GM18499 (cell line): ENCODE data around the gene PDZRN3.

Source experiments
- ATAC-seq: cut with Tn5 transposase; IDR thresholded peaks from one replicate; pipeline ENCODE4 v1.9.1; 2021; ENCODE audit warnings: moderate number of reproducible peaks; ENCODE audit not compliant: insufficient read depth, unreplicated experiment

PDZRN3 gene

GRCh38 chr3:73624017-73624820, 522 bp downstream of the PDZRN3 start:
- ATAC-seq, result no peak

GRCh38 chr3:73623346-73623745, 1.4 kb downstream of the PDZRN3 start:
- no peak for ATAC-seq

GRCh38 chr3:73622091-73622805, 2.5 kb downstream of the PDZRN3 start:
- no peak for ATAC-seq

GRCh38 chr3:73621388-73621787, 3.4 kb downstream of the PDZRN3 start:
- no peak for ATAC-seq

GRCh38 chr3:73618461-73618860, 6.3 kb downstream of the PDZRN3 start:
- no peak for ATAC-seq

DNA sequence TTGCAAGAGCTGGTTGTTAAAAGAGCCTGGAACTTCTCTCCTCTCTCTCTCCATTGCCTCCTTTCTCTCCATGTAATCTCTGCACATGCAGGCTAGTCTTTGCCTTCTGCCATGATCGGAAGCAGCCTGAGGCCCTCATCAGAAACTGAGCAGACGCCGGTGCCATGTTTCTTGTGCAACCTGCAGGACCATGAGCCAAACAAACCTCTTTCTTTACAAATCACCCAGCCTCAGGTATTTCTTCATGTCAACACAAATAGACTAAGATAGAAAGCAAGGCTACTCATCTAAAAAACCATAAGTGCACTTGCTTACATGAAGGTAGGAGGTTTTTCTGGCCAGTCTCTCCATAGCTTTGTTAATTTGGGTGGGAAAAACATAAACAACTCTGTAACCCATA, 8.7 kb downstream of the PDZRN3 start:
- no peak for ATAC-seq

GRCh38 chr3:73614419-73614818, 10.3 kb downstream of the PDZRN3 start:
- ATAC-seq, result no peak

- no peak for ATAC-seq
These were observed 13.6 kb downstream of the PDZRN3 start for GRCh38 chr3:73611176-73611575.

DNA sequence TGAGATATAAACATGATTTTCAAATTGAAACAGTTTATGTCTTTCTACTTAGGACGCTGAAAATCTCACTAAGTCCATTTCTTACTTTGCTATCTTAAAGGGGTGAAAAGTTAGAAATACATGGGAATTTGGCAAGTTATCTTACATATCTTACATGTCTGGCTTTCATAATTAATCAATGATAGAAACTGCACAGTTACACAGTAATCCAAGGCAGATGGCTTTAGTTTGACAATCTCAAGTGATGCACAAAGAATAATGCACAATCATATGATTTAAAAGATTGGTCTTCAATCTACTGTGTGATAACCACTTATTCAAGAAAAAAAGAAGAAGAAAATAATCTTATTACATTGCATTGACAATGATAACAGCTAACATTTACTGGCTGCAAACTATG, 14.2 kb downstream of the PDZRN3 start:
- ATAC-seq, result no peak

DNA sequence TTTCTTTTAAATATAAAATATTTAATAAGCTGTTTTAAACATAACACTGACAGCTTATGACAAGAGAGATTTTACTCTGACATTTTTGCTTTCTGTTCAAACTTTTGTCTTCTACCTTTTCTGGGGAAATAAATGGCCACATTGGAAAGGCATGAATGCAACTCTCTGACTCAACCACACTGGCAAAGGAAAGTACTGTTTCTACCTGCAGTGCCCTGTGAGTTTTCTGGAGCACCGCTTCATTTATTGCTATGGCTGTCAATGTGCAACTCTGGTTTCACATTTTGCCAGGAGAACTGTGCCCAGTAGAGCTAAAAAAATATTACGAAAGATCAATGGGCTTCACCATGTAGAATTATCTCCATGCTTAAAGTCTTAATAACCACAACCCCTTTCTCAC, 15.1 kb downstream of the PDZRN3 start:
- no peak for ATAC-seq

DNA sequence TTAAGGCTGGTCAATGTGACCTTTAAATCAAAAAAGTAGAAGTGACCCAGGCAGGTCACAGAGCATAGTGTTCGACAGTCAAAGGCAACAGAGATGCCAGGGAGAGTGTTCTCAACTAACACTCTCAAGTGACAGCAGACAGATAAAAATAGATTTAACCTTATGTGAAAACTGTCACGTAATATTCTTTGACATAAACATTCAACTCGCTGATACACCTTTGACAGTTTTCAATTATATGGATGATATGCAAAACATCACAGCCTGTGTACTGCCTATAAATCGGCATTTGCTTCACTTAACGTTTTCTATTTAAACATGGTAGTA, 15.5 kb downstream of the PDZRN3 start:
- no peak for ATAC-seq

DNA sequence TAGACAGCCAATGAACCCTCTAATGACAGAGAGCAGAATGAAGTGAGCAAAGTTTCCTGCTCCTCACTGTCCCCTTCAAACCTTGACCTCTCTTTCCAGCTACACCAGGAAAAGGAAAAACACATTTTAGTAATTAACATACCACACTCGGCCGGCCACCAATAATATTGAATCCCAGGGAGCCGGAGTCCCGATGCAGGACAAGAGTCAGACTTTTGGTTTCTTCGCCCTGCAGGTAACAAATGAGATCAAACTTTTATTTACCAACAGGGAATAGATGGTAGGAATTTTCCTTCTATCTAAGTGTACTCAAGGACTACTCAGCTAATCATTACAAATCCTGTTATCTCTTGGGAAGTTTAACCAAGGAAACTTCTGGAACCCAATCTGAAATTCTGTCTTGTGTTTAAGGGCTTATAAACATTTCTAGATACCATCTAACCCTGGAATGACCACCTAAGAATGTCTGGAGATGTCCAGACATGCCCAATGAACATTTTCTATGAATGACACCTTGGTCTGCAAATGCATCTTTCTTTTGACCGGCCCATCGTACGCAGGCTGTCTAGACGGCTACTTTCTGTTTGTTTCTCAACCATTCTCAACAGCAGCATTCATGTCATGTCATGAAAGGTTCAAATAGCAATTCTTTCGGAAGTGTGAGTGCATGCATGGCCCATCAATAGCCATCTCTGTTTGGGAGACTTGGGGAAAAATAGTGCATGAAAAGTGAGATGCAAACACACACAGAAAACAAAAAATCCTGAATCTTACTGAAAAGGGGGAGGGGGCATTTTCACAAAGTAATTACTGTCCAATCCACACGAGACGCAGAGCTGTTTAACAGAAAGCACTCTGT, 16.1 kb downstream of the PDZRN3 start:
- no peak for ATAC-seq

DNA sequence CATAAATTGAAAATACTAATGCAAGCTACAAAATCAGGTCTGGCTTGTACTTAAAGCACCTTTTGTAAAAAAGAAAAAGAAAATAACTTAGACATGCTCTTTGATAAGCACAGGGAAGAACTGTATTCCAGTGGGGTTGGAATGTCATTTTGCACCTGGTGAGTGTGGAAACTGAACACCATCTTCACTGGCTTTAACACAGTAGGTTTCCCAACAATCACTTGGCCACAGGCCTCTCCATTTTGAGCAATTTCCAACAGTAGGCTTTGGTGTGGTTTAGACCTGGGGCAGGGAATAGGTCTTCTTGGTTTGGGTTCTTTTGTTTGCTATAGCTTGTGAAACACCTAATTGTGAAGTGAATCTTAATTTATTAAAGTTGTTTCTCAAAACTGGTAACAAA, 18.9 kb downstream of the PDZRN3 start:
- no peak for ATAC-seq

- ATAC-seq, result no peak
These were observed 19.3 kb downstream of the PDZRN3 start for GRCh38 chr3:73605412-73605811.

- ATAC-seq, result no peak
These were observed 20.3 kb downstream of the PDZRN3 start for GRCh38 chr3:73604451-73604850.

DNA sequence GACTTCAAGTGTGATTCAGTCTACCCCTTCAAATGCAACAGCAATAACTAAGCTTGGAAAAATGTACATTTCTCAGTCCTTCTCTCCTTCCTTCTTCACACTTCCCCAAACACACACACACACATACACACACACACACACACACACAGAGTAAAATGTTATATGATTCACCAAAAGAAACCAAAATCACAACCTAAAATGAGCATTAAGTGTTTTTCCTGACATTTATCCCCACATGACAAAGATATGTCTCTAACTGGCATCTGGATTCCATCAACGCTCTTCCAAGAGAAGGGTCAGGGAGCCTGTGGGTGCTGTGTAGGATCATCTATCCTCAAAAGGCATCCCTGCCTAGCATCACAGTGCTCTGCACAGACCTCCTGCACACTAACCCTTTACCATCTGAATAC, 21.0 kb downstream of the PDZRN3 start:
- no peak for ATAC-seq

- ATAC-seq, result no peak
These were observed 22.6 kb downstream of the PDZRN3 start for GRCh38 chr3:73602170-73602569.

GRCh38 chr3:73601481-73601880, 23.3 kb downstream of the PDZRN3 start:
- ATAC-seq, result no peak

DNA sequence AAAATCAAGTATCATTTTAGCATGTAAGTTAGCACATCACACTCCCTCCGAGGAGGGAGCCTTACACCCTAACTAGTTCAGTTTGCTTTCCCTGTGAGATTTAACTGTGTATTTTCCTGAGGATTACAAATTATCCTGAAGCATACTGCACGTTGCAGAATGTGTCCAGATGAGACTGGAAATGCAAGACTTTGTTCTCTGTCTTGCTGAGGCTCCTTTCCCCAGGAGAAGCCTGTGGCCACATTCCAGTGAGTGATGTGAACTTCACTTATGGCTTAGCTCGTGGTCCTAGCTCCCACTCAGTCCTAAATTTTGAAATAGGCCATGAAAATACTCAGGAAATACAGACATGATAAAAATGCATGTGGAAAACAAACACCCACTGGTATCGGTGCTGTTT, 23.7 kb downstream of the PDZRN3 start:
- ATAC-seq, result no peak

GRCh38 chr3:73600293-73600938, 24.3 kb downstream of the PDZRN3 start:
- no peak for ATAC-seq

- ATAC-seq, result no peak
These were observed 25.1 kb downstream of the PDZRN3 start for GRCh38 chr3:73599605-73600004.
